OCI-LY3 (cell line): Measurements from ENCODE around the gene TMX4.

Experiments used
- EZH2phosphoT487 ChIP-seq: fragments of 200-600 bp; shearing (Covaris generic); IDR thresholded peaks from 2 replicates; pipeline ENCODE4 v1.6.1; 2018; ENCODE audit warnings: antibody characterized with exemption, mixed run types, low read depth
- TF ChIP-seq, protein P1 (sequence below): fragments of 200-600, 300-600 bp; sonication (generic); IDR thresholded peaks from 2 replicates; pipeline ENCODE4 v1.5.1; 2014; ENCODE audit warnings: antibody characterized with exemption, low read length, low read depth

DNA sequence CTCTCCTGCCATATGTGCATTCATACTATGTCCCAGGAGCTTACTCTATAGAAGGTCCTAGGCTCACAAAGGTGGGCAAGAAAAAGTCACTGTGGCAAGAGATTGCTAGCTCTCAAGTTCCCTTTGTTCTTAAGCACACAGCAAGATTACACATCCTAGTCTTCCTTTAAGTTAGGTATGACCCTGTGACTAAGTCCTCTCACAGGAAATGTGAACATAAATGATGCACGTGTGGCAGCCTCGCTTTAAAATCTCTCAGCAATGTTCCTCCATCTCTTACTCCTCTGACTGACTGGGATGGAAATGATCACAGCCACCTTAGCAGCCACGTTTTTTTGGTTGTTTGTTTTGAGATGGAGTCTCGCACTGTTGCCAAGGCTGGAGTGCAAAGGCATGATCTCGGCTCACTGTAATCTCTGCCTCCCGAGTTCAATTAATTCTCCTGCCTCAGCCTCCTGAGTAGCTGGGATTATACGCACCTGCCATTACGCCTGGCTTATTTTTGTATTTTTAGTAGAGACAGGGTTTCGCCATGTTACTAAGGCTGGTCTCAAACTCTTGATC is 43.6 kb downstream of the TMX4 start:
- TF ChIP-seq, protein P1, sequence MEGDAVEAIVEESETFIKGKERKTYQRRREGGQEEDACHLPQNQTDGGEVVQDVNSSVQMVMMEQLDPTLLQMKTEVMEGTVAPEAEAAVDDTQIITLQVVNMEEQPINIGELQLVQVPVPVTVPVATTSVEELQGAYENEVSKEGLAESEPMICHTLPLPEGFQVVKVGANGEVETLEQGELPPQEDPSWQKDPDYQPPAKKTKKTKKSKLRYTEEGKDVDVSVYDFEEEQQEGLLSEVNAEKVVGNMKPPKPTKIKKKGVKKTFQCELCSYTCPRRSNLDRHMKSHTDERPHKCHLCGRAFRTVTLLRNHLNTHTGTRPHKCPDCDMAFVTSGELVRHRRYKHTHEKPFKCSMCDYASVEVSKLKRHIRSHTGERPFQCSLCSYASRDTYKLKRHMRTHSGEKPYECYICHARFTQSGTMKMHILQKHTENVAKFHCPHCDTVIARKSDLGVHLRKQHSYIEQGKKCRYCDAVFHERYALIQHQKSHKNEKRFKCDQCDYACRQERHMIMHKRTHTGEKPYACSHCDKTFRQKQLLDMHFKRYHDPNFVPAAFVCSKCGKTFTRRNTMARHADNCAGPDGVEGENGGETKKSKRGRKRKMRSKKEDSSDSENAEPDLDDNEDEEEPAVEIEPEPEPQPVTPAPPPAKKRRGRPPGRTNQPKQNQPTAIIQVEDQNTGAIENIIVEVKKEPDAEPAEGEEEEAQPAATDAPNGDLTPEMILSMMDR, result no peak
- TF ChIP-seq EZH2phosphoT487, result no peak
